NB4 (cell line): Measurements from ENCODE around the gene CDC7.

ENCODE experiments used
- CTCF ChIP-seq: IDR thresholded peaks from one replicate; pipeline ENCODE4 v1.5.1; 2012; ENCODE audit warnings: low read depth, low read length
- POLR2A ChIP-seq: IDR thresholded peaks from 2 replicates; pipeline ENCODE4 v1.6.1; 2011; ENCODE audit warnings: mild to moderate bottlenecking; ENCODE audit not compliant: insufficient read length; ENCODE audit errors: extremely low read depth

GRCh38 chr1:91533361-91534024 lies 32.8 kb downstream of the CDC7 start:
- TF ChIP-seq CTCF (no peak), POLR2A (no peak)
